GM12801 (cell line): ENCODE data around the gene MBNL1.

ENCODE experiments used
- CTCF ChIP-seq: IDR thresholded peaks from one replicate; pipeline ENCODE4 v1.5.1; 2011; ENCODE audit warnings: control low read depth; ENCODE audit not compliant: insufficient read length; ENCODE audit errors: extremely low read depth

MBNL1 gene

GRCh38 chr3:152426393-152426792 is 157.7 kb downstream of the MBNL1 start:
- no peak for TF ChIP-seq CTCF

- TF ChIP-seq CTCF, result no peak
These were observed 159.8 kb downstream of the MBNL1 start for GRCh38 chr3:152428577-152428976.

- TF ChIP-seq CTCF, result no peak
These were observed 161.7 kb downstream of the MBNL1 start for GRCh38 chr3:152430223-152431002.

- no peak for TF ChIP-seq CTCF
These were observed 165.4 kb downstream of the MBNL1 start for GRCh38 chr3:152434142-152434541.

GRCh38 chr3:152436707-152437590 is 168.2 kb downstream of the MBNL1 start:
- no peak for TF ChIP-seq CTCF

- TF ChIP-seq CTCF, result no peak
These were observed 169.5 kb downstream of the MBNL1 start for GRCh38 chr3:152438181-152438580.

GRCh38 chr3:152438706-152439105 is 170.0 kb downstream of the MBNL1 start:
- no peak for TF ChIP-seq CTCF
